NCI-H2029 treated with DMSO at 0.1 percent for 48 hours (cell line): ENCODE data around the gene GLTPD2.
"Not testable (repeated sequence)": the region's sequence is repeated elsewhere in the genome, so short reads cannot be mapped to it uniquely, and the experiment has no call there.

Source experiments
- DNase-seq: peaks from one replicate; lab custom pipeline; 2025; lab: John Stamatoyannopoulos, UW

Gene GLTPD2

GRCh38 chr17:4808378-4808767 lies 19.6 kb downstream of the GLTPD2 start:
- DNase-seq = no peak

GRCh38 chr17:4810696-4811290 lies 22.0 kb downstream of the GLTPD2 start:
- DNase-seq = no peak

- no peak for DNase-seq
Observed at GRCh38 chr17:4811471-4811870, 22.7 kb downstream of the GLTPD2 start.

- DNase-seq = no peak
Observed at GRCh38 chr17:4812690-4813089, 23.9 kb downstream of the GLTPD2 start.

- DNase-seq = no peak
Observed at GRCh38 chr17:4815043-4815675, 26.4 kb downstream of the GLTPD2 start.

GRCh38 chr17:4816826-4817225 lies 28.1 kb downstream of the GLTPD2 start:
- no peak for DNase-seq

GRCh38 chr17:4818276-4818675 lies 29.5 kb downstream of the GLTPD2 start:
- no peak for DNase-seq

- DNase-seq = no peak
Observed at GRCh38 chr17:4822835-4823234, 34.1 kb downstream of the GLTPD2 start.

GRCh38 chr17:4823373-4824089 lies 34.8 kb downstream of the GLTPD2 start:
- no peak for DNase-seq

GRCh38 chr17:4827399-4827798 lies 38.6 kb downstream of the GLTPD2 start:
- DNase-seq = no peak

- DNase-seq = not testable (repeated sequence)
Observed at GRCh38 chr17:4832829-4833177, 44.0 kb downstream of the GLTPD2 start.

- DNase-seq = peak; percentile 37
Observed at GRCh38 chr17:4833178-4833940, 44.6 kb downstream of the GLTPD2 start, which contains the start of gene MINK1. TSS of gene MINK1 (plus strand) at chr17:4833340. CDS start at chr17:4833584, 244 bp downstream.

GRCh38 chr17:4833941-4834680 lies 45.3 kb downstream of the GLTPD2 start:
- DNase-seq = no peak

GRCh38 chr17:4834681-4835020 lies 45.9 kb downstream of the GLTPD2 start:
- DNase-seq = no peak

GRCh38 chr17:4836221-4836620 lies 47.5 kb downstream of the GLTPD2 start:
- DNase-seq = no peak

GRCh38 chr17:4837471-4838308 lies 48.9 kb downstream of the GLTPD2 start:
- DNase-seq = no peak

- no peak for DNase-seq
Observed at GRCh38 chr17:4838309-4838785, 49.6 kb downstream of the GLTPD2 start.

- no peak for DNase-seq
Observed at GRCh38 chr17:4839221-4839620, 50.5 kb downstream of the GLTPD2 start.
